NOMO-1 treated with dmso at 0.1 percent for 144 hours (cell line): ENCODE data around the gene FBXL12.
A peak's percentile ranks its signal among the peaks of the same experiment; 100 is the strongest.
"Not testable (repeated sequence)": the region's sequence is repeated elsewhere in the genome, so short reads cannot be mapped to it uniquely, and the experiment has no call there.

ENCODE experiments used
- DNase-seq: peaks from one replicate; lab custom pipeline; 2025; ENCODE audit not compliant: unreplicated experiment; lab: John Stamatoyannopoulos, UW

FBXL12 gene

GRCh38 chr19:9793071-9793591, 25.7 kb downstream of the FBXL12 start:
- DNase-seq, result no peak

- DNase-seq, result peak; percentile 69
Measured at GRCh38 chr19:9792206-9793070, 26.4 kb downstream of the FBXL12 start.

GRCh38 chr19:9791552-9792205, 27.2 kb downstream of the FBXL12 start:
- DNase-seq, result peak; percentile 59

- DNase-seq, result not testable (repeated sequence)
Measured at GRCh38 chr19:9791073-9791367, 27.9 kb downstream of the FBXL12 start.

GRCh38 chr19:9789579-9789978, 29.3 kb downstream of the FBXL12 start:
- not testable (repeated sequence) for DNase-seq

- no peak for DNase-seq
Measured at GRCh38 chr19:9789066-9789465, 29.8 kb downstream of the FBXL12 start.

GRCh38 chr19:9788604-9789003, 30.3 kb downstream of the FBXL12 start:
- DNase-seq, result not testable (repeated sequence)

GRCh38 chr19:9786819-9787218, 32.1 kb downstream of the FBXL12 start:
- DNase-seq, result no peak

- DNase-seq, result no peak
Measured at GRCh38 chr19:9786342-9786741, 32.5 kb downstream of the FBXL12 start.

- peak; percentile 93 for DNase-seq
Measured at GRCh38 chr19:9785367-9786331, 33.2 kb downstream of the FBXL12 start.

GRCh38 chr19:9784163-9784496, 34.7 kb downstream of the FBXL12 start:
- DNase-seq, result not testable (repeated sequence)

GRCh38 chr19:9782338-9782737, 36.5 kb downstream of the FBXL12 start:
- no peak for DNase-seq

- DNase-seq, result peak; percentile 97
Measured at GRCh38 chr19:9768175-9769112, 50.4 kb downstream of the FBXL12 start, which contains the start of gene ZNF846. Gene ZNF846, minus strand, starts transcription at chr19:9768738. Its CDS starts 3,788 bp downstream, at chr19:9764950.
